HuH-7 (cell line): ENCODE results near the gene ETV7.

Experiments used
- DNase-seq: peaks from one replicate; pipeline ENCODE4 v3.0.0; 2011; ENCODE audit warnings: low spot score

ETV7 gene

DNA sequence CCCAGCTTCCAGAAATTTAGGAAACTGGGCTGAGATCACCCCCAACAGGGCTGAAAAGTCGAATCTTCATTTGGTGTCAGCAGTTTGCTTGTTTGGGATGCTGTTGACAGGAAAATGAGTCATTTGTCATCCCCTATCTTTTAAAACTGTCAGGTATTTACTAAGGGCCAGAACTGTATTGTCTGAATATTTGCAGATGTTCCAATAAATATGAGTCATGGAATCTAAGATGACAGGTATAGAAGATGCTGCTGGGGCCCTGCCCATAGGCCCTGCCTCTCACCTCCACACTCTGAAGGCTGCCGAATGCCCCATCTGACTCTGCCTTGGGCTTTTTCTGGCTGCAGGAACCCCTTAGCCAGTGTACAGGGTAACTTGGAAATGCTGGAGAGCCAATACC is 3.9 kb downstream of the ETV7 start:
- no peak for DNase-seq

GRCh38 chr6:36382976-36383375 is 4.5 kb downstream of the ETV7 start:
- DNase-seq = no peak

GRCh38 chr6:36381502-36382389 is 5.7 kb downstream of the ETV7 start:
- DNase-seq = no peak

- DNase-seq = no peak
Observed at GRCh38 chr6:36380166-36380565, 7.3 kb downstream of the ETV7 start.

DNA sequence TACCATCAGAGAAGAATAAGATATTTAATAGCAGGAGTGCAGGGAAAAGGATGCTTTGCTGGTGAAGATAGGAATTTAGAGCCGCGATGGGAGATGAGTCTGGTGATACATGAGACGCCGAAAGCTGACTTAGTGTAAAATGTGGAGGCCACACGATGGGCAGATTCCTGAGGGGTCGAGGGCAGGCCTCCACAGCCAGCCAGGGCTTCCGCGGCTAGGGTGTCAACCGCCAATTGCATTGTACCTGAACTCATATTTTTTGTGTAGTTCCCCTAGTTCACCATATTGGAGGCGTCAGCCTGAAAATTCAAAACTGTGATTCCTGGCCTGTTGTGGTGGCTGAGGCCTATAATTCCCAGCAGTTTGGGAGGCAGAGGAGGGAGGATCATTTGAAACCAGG is 8.5 kb downstream of the ETV7 start:
- no peak for DNase-seq

DNA sequence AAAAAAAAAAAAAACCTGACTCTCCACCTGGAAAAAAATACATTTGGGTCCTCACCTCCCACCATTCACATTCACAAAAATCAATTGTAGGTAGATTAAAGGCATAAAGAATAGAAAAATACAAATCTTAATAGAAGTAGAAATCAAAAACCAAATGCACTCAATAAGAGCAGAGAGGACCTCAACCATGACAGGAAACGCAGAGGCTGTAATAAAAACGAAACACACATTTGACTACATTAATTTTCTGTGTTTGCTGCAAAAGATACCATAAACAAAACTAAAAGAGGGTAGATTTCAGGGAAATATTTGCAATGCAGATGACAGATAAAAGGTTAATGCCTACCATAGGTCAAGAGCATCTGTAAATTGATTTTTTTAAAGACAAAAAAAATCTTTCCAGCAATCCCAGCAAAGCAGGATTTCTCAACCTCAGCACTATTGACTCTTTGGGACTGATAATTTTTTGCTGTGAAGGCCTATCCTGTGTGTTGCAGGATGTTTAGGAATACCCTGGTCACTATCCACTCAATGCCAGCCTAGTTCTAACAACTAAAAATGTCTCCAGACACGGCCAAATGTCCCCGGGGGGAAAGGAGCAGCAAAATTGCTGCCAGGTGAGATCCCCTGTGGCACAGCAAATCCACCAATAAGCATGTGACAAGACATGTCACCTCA is 9.1 kb downstream of the ETV7 start:
- no peak for DNase-seq

- no peak for DNase-seq
Observed at GRCh38 chr6:36377594-36377993, 9.9 kb downstream of the ETV7 start.

GRCh38 chr6:36376742-36377141 is 10.7 kb downstream of the ETV7 start:
- DNase-seq = no peak

DNA sequence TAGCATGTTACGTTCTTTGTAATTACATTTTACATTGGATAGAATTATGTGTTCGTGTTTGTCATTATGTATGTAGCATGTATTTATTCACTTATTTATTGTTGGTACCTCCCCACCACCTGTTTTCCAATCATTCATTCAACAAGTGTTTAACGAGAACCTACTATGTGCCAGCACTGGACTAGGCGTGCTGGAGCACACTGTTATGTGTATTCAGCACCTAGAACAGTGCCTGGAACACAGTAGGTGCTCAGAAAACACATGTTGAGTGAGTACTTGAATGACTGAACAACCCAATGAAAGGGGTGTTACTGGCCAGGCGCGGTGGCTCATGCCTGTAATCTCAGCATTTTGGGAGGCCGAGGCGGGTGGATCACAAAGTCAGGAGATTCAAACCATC is 11.3 kb downstream of the ETV7 start:
- no peak for DNase-seq

DNA sequence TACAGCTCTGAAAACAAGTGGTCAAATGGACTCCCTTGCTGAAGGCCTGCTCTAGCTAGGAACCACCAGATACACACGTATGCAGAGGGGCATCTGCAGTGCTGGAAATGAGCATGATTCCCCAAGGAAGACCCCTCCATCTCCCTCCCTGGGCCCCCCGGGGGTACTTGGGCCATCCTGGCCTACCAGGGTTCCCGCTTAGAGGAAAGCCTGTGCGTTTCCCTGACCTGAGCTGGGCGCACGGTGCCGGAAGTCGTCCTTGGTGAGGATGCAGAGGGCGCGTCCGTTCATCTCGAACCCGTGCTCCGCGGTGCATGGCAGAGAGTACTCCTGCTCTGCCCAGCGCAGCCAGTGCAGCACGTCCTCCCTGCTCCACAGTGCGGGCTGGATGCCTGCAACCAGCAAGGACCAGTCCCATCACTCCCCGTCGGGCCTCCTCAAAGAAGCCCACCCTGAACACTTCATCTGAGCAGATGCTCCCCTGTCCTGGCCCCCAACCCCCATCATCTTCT is 11.8 kb downstream of the ETV7 start:
- DNase-seq = no peak

- DNase-seq = no peak
Observed at GRCh38 chr6:36374972-36375371, 12.5 kb downstream of the ETV7 start.

DNA sequence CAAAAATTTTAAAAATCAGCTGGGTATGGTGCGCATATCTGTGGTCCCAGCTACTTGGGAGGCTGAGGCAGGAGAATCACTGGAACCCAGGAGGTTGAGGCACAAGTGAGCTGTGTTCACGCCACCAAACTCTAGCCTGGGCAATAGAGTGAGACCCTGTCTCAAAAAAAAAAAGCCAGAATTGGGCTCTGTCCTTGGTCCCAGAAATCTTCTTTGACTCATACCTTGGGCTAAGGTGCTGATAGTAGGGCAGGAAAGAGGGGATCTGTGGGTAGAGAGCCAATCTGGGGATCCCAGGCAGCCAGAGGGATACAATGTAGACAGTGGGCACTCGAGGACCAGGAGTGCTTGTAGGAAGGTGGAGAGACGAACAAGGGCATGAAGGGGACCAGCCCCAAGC is 13.3 kb downstream of the ETV7 start:
- DNase-seq = no peak

- no peak for DNase-seq
Observed at GRCh38 chr6:36373368-36374019, 14.0 kb downstream of the ETV7 start.

DNA sequence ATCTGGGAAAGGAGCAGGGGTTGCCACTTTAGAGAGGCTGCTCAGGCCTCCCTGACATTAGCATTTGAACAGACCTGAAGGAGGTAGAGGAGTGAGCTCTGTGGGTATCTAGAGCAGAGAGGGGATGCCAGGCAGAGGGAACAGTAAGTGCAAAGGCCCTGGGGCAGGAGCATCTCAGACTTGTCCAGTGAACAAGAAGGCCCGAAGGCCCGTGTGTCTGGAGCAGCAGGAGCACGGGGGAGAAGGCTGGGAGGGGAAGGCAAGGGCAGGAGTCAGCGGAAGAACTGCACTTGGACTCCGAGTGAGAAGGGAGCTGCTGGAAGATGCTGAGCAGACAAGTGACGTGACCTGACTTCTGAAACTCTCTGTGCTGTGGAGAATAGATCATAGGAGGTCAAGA is 15.4 kb downstream of the ETV7 start:
- no peak for DNase-seq

DNA sequence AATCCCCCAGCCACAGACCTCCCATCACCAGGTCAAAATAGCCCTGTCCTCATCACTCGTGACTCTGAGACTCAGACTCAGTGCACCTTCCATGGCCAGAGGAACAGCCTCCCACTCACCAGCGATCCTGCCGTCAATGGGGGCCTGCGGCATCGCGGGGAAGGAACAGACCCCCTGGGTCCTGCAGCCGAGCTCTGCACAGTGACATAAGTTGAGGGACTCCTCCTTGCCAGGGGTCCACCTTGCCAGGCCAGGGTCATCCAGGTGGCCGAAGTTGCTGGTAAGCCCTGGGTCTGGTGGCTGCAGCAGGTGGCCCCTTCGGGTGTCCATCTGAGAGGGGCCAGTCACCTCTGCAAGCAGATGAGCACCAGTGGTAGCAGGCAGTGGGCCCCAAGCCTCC is 16.3 kb downstream of the ETV7 start:
- no peak for DNase-seq

DNA sequence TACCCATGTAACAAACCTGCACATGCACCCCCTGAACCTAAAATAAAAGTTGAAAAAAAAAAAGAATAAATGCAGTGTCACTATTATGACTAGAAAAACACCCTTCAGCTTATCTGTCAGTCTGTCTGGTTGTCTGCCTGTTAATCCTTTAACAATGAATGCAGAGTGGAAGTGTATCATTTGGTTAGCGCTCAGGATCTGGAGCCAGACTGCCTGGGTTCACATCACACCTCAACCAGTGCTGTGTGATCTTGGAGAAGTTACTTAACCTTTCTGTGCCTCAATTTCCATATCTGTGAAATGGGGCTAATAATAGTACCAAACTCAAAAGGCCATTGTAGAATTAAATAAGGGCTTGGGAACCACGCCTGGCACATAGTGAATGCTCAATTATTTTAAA is 16.8 kb downstream of the ETV7 start:
- DNase-seq = no peak

DNA sequence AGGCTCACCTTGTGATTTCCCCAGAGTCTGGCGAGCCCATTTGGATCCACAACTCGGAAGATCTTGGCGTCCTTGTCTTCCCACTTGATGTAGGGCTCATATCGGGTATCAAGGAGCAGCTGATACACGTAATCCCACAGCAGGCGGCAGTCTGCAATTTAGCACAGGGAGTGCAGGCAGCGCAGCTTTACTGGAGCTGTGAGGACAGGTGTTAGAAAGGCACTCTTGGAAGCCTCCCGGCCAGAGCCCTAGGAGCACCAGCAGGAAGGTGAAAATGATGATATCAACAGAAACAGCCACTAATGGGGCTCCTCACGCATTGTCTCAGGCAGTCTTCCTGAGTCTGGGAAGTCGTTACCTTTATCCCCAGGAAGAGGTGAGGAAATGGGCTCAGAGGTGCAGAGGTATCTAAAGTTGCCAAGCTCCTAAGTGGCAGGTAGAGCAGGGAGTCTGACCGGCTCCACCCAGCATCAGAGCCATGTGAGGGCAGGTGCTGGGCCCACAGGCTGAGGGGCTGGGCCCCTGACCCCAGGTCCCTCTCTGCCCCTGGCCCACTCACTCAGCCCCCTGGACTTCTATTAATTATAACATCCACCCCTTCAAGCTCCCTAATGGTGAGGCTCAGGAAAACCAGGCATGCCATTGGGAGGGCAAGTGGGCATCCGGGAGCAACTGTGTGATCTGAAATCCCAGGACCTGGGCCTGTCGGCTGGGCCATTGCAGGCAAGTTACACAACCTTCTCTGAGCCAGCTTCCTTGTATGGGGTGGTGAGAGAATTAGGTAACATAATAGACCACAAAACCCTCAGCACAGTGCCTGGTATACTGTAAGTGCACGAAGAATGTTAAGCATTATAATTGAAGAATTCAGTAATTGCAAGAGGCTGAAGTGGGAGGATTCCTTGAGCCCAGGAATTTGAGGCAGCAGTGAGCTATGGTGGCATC is 18.3 kb downstream of the ETV7 start:
- DNase-seq = no peak

GRCh38 chr6:36368421-36368820 is 19.0 kb downstream of the ETV7 start:
- no peak for DNase-seq

GRCh38 chr6:36367743-36368142 is 19.7 kb downstream of the ETV7 start:
- DNase-seq = no peak

DNA sequence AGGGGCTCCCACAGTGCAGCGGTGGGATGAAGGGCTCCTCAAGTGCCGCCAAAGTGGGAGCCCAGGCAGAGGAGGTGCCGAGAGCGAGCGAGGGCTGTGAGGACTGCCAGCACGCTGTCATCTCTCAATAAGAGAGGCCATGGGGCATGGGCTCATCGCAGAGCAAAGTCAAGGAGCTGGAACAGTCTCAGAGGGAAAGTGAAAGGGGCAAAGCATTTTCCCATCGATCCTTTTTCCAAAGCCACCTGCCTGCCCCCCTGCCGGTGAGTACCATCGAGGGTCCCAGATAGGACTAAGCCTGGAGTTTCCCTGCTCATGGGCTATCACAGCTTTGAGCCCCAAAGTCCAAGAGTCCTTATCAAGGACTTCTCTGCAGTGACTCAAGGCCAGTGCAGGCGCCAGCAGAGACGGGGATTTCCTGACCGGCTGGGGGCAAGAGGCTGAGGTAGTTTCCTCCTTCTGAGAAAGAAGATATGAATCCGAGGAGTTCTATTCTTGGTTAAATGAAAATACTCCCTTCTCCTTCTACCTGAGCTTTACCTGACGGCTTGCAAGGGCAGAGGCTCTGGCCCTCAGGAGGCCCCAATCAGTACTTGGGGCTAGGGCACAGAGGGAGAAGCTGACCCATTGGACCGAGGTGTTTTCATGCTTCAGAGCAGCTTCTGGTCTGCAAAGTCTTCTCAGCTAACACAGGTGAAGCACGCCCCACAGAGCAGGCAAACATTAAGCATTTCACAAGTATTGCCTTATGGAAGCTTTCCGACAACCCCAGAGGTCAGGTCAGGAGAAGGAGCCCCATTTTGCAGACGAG is 22.6 kb downstream of the ETV7 start:
- no peak for DNase-seq
